AG04449 (cell line): Measurements from ENCODE around the gene RPS23.
"Not testable (repeated sequence)": the region's sequence is repeated elsewhere in the genome, so short reads cannot be mapped to it uniquely, and the experiment has no call there.

ENCODE experiments used
- CTCF ChIA-PET: fragments of 350-600 bp; formaldehyde crosslinking; extraction: SDS; loops from one replicate; lab custom pipeline; 2021; ENCODE audit warnings: antibody characterized with exemption; lab: Yijun Ruan, JAX
- POLR2A ChIA-PET: fragments of 400-600, 350-600 bp; formaldehyde crosslinking; extraction: SDS; loops from one replicate; lab custom pipeline; 2020; ENCODE audit warnings: antibody characterized with exemption, inconsistent platforms; lab: Yijun Ruan, JAX
- DNase-seq: peaks from one replicate; pipeline ENCODE4 v3.0.0-alpha.2; 2010; ENCODE audit warnings: low read depth, low spot score
- H3K4me3 ChIP-seq: 2 replicates; pipeline ENCODE4 v1.5.1; 2011; ENCODE audit warnings: low read depth, mild to moderate bottlenecking, control low read depth, low read length
- TF ChIP-seq, protein P1 (sequence below): IDR thresholded peaks from one replicate; pipeline ENCODE4 v1.5.1; 2011; ENCODE audit warnings: mild to moderate bottlenecking, moderate library complexity, low read length, control low read depth, inconsistent platforms; ENCODE audit not compliant: insufficient read depth; ENCODE audit errors: missing control alignments

The RPS23 gene

DNA sequence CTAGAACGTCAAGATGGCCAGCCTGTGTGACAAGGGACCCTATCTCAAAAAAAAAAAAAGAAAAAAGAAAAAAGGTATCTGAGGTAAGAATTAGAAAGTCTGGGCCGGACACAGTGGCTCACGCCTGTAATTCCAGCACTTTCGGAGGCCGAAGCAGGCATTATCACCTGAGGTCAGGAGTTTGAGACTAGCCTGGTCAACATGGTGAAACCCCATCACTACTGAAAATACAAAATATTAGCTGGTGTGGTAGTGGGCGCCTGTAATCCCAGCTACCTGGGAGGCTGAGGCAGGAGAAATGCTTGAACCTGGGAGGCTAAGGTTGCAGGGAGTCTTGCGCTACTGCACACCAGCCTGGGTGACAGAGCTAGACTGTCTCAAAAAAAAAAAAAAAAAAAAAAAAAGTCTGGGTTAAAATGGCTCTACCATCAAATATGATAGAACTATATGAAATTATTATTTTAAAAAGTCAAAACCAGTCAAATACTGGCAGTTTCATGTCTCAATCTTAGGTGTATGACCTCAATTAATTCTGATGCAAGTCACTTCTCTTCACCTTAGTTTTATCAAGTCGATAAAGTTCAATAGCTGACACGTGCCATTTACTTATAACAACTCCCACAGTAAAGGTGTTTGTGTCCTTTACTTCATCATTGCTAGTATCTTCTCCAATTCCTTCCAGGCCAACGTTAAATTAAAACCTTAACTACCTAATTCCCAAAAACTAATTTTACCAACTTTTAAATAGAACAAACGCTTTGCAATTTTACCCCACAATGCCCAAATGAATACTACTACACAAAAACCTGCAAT, 1.1 kb downstream of the RPS23 start:
- no peak for DNase-seq
- CTCF ChIA-PET: interaction anchor here (1.2 kb wide), 1 partner anchor 100 kb away, joined by 4 read pairs; no protein-coding TSS in a partner anchor
- POLR2A ChIA-PET: no interaction called here
- TF ChIP-seq, protein P1, sequence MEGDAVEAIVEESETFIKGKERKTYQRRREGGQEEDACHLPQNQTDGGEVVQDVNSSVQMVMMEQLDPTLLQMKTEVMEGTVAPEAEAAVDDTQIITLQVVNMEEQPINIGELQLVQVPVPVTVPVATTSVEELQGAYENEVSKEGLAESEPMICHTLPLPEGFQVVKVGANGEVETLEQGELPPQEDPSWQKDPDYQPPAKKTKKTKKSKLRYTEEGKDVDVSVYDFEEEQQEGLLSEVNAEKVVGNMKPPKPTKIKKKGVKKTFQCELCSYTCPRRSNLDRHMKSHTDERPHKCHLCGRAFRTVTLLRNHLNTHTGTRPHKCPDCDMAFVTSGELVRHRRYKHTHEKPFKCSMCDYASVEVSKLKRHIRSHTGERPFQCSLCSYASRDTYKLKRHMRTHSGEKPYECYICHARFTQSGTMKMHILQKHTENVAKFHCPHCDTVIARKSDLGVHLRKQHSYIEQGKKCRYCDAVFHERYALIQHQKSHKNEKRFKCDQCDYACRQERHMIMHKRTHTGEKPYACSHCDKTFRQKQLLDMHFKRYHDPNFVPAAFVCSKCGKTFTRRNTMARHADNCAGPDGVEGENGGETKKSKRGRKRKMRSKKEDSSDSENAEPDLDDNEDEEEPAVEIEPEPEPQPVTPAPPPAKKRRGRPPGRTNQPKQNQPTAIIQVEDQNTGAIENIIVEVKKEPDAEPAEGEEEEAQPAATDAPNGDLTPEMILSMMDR: no peak
- peak overlapping the region; percentile 93 for H3K4me3 ChIP-seq

DNA sequence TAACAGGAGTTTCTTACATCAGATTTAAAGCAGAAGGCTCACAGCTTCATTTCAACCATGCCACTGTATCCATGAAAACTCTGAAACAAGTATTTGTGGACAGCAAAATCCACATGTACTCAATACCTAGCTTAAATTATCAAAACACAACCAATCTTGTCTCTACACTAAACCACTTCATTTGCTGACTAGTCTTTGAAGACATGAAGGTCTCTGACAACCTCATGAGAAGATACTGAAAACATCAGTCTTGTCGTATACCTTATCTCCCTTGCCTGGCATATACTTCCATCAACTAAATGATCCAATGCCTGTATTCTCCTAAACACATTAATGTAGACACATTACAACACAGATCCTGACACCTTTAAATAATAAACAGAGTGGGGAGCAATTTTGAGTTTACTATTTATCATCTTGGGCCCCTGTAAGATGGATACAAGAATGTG, 2.9 kb downstream of the RPS23 start:
- POLR2A ChIA-PET: no interaction called here

DNA sequence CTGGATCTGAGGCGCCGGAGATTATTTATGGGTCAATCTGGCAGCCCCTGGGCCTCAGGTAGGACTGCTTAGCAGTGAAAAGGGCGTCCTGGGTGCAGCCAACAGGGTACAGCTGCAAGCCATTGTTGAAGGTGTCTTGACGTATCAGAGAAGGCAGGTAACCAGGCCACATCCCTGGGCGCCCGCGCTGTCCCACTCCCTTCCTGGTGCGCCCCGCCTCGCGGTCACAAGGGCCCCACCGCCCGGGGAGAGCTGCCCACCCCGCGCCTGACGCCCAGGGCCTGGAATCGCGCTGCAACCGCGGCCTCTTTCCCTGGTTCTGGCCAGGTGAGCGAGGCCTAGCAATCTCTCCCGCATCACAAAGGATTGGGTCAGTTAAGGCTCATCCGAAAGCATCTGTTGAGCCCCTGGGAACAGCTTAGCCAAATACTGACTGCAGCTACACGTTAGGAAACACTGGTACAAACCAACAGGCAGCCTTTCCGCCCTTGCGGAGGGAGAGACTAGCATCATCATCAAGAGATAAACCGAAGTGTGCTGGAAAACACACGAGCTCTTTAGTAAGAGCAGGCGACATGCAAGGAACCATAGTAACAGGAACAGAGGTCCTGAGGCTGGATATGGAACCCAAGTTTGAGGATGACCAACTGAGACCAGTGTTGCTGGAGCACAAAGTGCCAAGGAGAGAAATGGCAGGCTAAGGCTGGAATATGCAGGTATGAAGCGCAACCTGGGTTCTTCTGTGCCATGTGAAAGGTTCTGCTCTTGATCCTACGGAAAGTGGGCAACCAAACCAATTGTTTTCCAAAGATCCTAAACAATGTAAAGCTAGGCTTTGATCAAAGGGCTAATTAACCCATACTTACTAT, 3.6 kb downstream of the RPS23 start:
- H3K4me3 ChIP-seq: no peak overlapping the region
- DNase-seq: no peak
- TF ChIP-seq, protein P1: no peak
- ChIA-PET POLR2A (no interaction called here), CTCF (interaction anchor here (0.7 to 2.3 kb wide), 3 partner anchors 9 to 15 kb away, joined by 3 to 10 read pairs (median 5); no protein-coding TSS in a partner anchor)

More for the DNA sequence above, 2.9 kb downstream of the RPS23 start:
- TF ChIP-seq, protein P1: no peak
- H3K4me3 ChIP-seq: no peak overlapping the region
- DNase-seq: no peak
- CTCF ChIA-PET: interaction anchor here (0.7 to 2.3 kb wide), 2 partner anchors 10 to 16 kb away, joined by 3 to 10 read pairs; no protein-coding TSS in a partner anchor

DNA sequence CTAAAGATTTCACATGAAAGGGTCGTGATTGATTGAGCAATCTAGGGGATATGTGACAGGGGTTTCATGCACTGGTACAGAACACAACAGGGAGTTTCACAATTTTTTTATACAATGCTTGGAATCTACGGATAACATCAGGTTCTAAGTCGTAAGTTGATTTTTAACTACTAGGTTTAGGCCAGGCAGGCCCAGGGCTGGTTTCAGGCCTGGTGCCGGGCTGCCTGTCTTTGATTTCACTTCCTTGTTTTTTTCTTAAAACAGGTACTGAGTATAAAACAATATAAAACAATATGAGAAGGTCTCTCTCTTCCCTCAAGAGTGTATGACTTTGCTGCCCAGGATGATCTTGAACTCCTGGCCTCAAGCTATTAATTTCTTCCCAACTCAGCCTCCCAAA, 4.7 kb downstream of the RPS23 start:
- POLR2A ChIA-PET, DNase-seq: not testable (repeated sequence)
- CTCF ChIA-PET: interaction anchor here (1.0 to 2.3 kb wide), 2 partner anchors 8 to 14 kb away, joined by 5 to 10 read pairs; no protein-coding TSS in a partner anchor

DNA sequence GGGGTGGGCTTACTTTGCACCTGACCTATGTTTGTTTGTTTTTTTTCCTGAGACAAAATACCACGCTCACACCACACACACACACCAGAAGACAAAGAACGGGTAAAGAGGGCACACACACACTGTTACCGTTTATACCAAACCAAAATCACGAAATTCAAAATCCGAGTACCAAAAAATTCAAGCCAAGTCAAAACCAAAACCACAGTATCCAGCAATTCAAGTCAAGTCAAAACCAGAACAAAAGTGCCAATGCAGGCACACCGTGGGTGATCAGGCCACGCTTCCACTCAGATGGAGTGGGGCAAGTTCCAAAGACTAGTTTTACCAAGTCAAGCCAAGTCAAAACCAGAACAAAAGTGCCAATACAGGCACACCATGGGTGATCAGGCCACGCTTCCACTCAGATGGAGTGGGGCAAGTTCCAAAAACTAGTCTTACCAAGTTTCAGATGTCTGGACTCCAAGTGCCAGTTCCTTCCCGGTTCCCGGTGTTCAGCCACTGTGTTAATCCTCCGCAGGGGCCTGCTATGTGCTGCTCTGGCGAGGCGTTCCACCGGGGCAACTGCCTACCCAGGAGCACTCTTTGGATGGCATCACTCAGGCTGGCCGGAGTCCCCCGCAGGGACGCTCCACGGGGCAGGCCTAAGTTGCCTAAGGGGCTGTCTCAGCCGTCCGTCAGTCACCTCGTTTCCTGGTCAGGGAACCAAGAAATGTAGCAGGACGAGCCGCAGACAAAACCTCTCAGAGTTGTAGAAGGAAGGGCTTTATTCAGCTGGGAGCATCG, 5.4 kb downstream of the RPS23 start:
- DNase-seq, H3K4me3 ChIP-seq, CTCF ChIA-PET, POLR2A ChIA-PET: not testable (repeated sequence)

More for the DNA sequence above, 4.7 kb downstream of the RPS23 start:
- H3K4me3 ChIP-seq: not testable (repeated sequence)

DNA sequence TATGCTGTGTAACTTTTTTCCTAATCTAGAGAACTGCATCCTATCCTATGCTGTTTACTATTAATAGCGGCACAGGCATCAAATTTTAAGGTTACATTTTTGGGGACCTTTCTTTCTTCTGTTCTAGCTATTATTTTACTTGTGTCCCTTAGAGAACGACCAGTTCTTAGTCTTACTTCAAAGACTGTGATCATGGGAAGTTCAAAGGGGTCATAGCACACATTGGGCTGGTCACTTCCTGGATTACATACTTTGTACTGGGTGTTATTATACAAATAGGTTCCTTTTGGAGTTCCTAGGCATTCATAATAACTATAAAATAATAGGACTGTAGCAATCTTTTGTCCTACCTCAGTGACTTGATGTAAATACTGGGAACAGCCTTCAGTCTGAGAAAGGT, 8.8 kb downstream of the RPS23 start:
- H3K4me3 ChIP-seq, POLR2A ChIA-PET, DNase-seq: not testable (repeated sequence)
- CTCF ChIA-PET: interaction anchor here (4.9 kb wide), 1 partner anchor 10 kb away, joined by 30 read pairs; no protein-coding TSS in a partner anchor

DNA sequence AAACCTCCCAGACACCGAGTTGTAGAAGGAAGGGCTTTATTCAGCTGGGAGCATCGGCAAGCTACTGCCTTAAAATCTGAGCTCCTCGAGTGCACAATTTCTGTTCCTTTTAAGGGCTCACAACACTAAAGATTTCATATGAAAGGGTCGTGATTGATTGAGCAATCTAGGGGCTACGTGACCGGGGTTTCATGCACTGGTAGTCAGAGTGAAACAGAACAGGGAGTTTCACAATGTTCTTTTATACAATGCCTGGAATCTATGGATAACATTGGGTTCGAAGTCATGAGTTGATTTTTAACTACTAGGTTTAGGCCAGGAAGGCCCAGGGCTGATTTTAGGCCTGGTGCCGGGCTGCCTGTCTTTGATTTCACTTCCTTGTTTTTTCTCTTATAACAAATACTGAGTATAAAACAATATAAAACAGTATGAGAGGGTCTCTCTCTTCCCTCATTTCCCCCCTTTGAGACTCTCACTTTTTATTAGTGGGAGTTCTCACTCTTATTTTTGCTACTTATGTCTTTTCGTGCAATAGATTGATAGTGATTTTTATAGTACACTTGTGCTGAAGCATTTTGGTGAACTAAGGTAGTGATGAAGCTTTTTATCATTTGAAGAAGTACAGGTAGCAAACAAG, 10.7 kb downstream of the RPS23 start:
- CTCF ChIA-PET: interaction anchor here (1.4 to 4.9 kb wide), 2 partner anchors 8 to 11 kb away, joined by 5 to 30 read pairs; no protein-coding TSS in a partner anchor
- DNase-seq, POLR2A ChIA-PET: not testable (repeated sequence)

More for the DNA sequence above, 10.7 kb downstream of the RPS23 start:
- H3K4me3 ChIP-seq: not testable (repeated sequence)
